DOHH2 (cell line): Measurements from ENCODE around the gene MAP2.

Source experiments
- H3F3A ChIP-seq: fragments of 200-600 bp; sonication (generic), shearing (Covaris generic); 2 replicates; pipeline ENCODE4 v1.6.0; 2016; ENCODE audit warnings: antibody characterized with exemption, mild to moderate bottlenecking; ENCODE audit not compliant: control insufficient read depth, insufficient read depth
- H3K27ac ChIP-seq: fragments of 200-600 bp; sonication (generic); 2 replicates; pipeline ENCODE4 v1.5.1; 2014; ENCODE audit warnings: low read depth, mild to moderate bottlenecking, low read length, moderate library complexity
- H3K27me3 ChIP-seq: fragments of 200-600 bp; sonication (generic); 2 replicates; pipeline ENCODE4 v1.6.1; 2014; ENCODE audit warnings: mild to moderate bottlenecking, low read length, mixed read lengths; ENCODE audit not compliant: control insufficient read depth
- H3K36me3 ChIP-seq: fragments of 200-600 bp; sonication (generic); 2 replicates; pipeline ENCODE4 v1.6.1; 2014; ENCODE audit warnings: mild to moderate bottlenecking, low read length, moderate library complexity, mixed read lengths; ENCODE audit not compliant: control insufficient read depth
- H3K4me1 ChIP-seq: fragments of 200-600 bp; sonication (generic); 2 replicates; pipeline ENCODE4 v1.6.1; 2014; ENCODE audit warnings: mild to moderate bottlenecking, low read length, mixed read lengths; ENCODE audit not compliant: control insufficient read depth
- H3K4me2 ChIP-seq: fragments of 200-600 bp; sonication (generic); 2 replicates; pipeline ENCODE4 v1.6.0; 2014; ENCODE audit warnings: mild to moderate bottlenecking, low read length, moderate library complexity
- H3K4me3 ChIP-seq: fragments of 200-600 bp; sonication (generic); 2 replicates; pipeline ENCODE4 v1.5.1; 2014; ENCODE audit warnings: mild to moderate bottlenecking, low read length, mixed read lengths
- H3K79me2 ChIP-seq: fragments of 200-600 bp; sonication (generic); 2 replicates; pipeline ENCODE4 v1.6.1; 2014; ENCODE audit warnings: mild to moderate bottlenecking, low read length, mixed read lengths; ENCODE audit not compliant: control insufficient read depth
- H3K9me2 ChIP-seq: fragments of 200-600 bp; sonication (generic); replicated peaks from 2 replicates; pipeline ENCODE4 v1.6.1; 2014; ENCODE audit warnings: mild to moderate bottlenecking, low read length, mixed read lengths; ENCODE audit not compliant: control insufficient read depth
- H3K9me3 ChIP-seq: fragments of 200-600 bp; sonication (generic); 2 replicates; pipeline ENCODE4 v1.6.1; 2014; ENCODE audit warnings: antibody characterized with exemption, low read length, mixed read lengths; ENCODE audit not compliant: control insufficient read depth, insufficient read depth
- H4K20me1 ChIP-seq: fragments of 200-600 bp; sonication (generic); 2 replicates; pipeline ENCODE4 v1.6.0; 2014; ENCODE audit warnings: low read depth, mild to moderate bottlenecking, antibody characterized with exemption, low read length, moderate library complexity; ENCODE audit not compliant: control insufficient read depth, insufficient read depth
- EZH2phosphoT487 ChIP-seq: fragments of 200-600 bp; sonication (generic); IDR thresholded peaks from 2 replicates; pipeline ENCODE4 v1.6.1; 2017; ENCODE audit warnings: borderline replicate concordance, mild to moderate bottlenecking, antibody characterized with exemption, low read length, moderate library complexity, mixed read lengths
- TF ChIP-seq, protein P1 (sequence below): fragments of 200-600 bp; sonication (generic); IDR thresholded peaks from one replicate; pipeline ENCODE4 v1.5.1; 2014; ENCODE audit warnings: antibody characterized with exemption, mild to moderate bottlenecking, low read depth, low read length; ENCODE audit not compliant: poor library complexity, severe bottlenecking

Gene MAP2

DNA sequence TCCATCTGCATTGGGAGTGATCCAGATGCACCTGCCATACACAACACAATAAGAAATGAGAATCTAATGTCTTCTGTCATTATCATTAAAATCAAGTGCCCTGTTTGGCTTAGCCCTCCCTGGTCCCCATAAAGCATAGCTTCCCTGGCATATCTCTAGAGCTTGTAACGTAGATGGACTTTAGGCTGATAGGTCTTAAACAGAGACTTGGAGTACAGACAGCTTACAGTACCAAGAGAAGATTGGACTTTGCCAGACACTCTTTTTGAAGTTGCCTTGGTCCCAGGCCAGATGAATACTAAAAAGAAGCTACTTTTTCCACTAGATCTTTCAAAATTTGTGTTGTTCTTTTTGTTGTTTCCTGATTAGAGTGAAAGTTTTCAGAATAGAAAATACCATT, 261.5 kb downstream of the MAP2 start:
- Histone ChIP-seq H3K27me3 (no peaks in the 10 kb centered on the region), H4K20me1 (no peaks in the 10 kb centered on the region), H3K9me2 (no peaks in the 10 kb centered on the region), H3K4me1 (no peaks in the 10 kb centered on the region), H3K36me3 (no peaks in the 10 kb centered on the region), H3K4me2 (no peak overlapping the region), H3K4me3 (no peak overlapping the region), H3K79me2 (no peaks in the 10 kb centered on the region), H3F3A (no peaks in the 10 kb centered on the region), H3K27ac (no peak overlapping the region), H3K9me3 (no peaks in the 10 kb centered on the region)
- TF ChIP-seq, protein P1, sequence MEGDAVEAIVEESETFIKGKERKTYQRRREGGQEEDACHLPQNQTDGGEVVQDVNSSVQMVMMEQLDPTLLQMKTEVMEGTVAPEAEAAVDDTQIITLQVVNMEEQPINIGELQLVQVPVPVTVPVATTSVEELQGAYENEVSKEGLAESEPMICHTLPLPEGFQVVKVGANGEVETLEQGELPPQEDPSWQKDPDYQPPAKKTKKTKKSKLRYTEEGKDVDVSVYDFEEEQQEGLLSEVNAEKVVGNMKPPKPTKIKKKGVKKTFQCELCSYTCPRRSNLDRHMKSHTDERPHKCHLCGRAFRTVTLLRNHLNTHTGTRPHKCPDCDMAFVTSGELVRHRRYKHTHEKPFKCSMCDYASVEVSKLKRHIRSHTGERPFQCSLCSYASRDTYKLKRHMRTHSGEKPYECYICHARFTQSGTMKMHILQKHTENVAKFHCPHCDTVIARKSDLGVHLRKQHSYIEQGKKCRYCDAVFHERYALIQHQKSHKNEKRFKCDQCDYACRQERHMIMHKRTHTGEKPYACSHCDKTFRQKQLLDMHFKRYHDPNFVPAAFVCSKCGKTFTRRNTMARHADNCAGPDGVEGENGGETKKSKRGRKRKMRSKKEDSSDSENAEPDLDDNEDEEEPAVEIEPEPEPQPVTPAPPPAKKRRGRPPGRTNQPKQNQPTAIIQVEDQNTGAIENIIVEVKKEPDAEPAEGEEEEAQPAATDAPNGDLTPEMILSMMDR, result no peak
- TF ChIP-seq EZH2phosphoT487, result no peak

DNA sequence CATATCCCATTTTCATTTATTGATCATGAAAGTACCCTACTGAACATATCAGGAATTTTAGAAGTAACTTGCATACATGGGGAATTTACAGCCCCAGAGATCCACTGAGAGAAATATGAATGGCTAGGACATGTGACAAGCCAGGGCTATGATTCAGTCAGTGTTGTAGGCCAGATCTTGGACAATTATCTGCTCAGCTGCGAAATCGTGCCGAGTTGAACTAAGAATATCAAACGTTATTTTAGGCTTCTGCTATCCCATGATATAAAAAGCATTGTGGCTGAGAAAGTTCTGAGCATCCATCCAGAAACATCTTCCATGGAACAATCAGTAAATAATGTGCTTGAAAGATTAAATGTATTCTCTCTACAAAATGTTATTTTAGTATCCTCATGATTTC, 262.1 kb downstream of the MAP2 start:
- H3K4me3 ChIP-seq, result no peak overlapping the region
- no peaks in the 10 kb centered on the region for H3K27me3 ChIP-seq
- H3K9me3 ChIP-seq, result no peaks in the 10 kb centered on the region
- H3F3A ChIP-seq, result no peaks in the 10 kb centered on the region
- no peaks in the 10 kb centered on the region for H3K4me1 ChIP-seq
- H3K36me3 ChIP-seq, result no peaks in the 10 kb centered on the region
- H3K27ac ChIP-seq, result no peak overlapping the region
- no peaks in the 10 kb centered on the region for H3K9me2 ChIP-seq
- H4K20me1 ChIP-seq, result no peaks in the 10 kb centered on the region
- no peak overlapping the region for H3K4me2 ChIP-seq
- TF ChIP-seq, protein P1, result no peak
- no peak for TF ChIP-seq EZH2phosphoT487
- H3K79me2 ChIP-seq, result no peaks in the 10 kb centered on the region

DNA sequence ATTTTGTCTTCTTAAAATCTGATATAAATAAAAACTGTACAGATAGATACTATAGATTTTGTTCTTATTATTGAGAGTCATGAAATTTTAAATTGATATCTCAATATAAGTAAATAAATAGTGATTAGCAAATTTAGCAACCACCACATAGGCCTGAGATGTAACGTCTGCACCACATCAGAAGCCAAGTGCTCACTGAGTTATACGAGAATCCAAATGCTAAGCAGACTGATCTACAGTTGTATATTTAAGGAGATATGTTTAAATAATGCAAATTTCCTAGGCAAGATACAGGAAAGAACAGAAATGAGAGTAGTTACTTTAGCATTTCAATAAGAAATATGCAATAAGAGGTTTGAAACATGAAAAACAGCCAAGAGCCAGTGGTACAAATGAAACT, 262.6 kb downstream of the MAP2 start:
- no peaks in the 10 kb centered on the region for H3F3A ChIP-seq
- H3K4me1 ChIP-seq, result no peaks in the 10 kb centered on the region
- no peaks in the 10 kb centered on the region for H3K9me3 ChIP-seq
- no peaks in the 10 kb centered on the region for H4K20me1 ChIP-seq
- no peak overlapping the region for H3K27ac ChIP-seq
- no peaks in the 10 kb centered on the region for H3K9me2 ChIP-seq
- no peak overlapping the region for H3K4me2 ChIP-seq
- H3K36me3 ChIP-seq, result no peaks in the 10 kb centered on the region
- H3K4me3 ChIP-seq, result no peak overlapping the region
- H3K79me2 ChIP-seq, result no peaks in the 10 kb centered on the region
- TF ChIP-seq EZH2phosphoT487, result no peak
- TF ChIP-seq, protein P1, result no peak
- no peaks in the 10 kb centered on the region for H3K27me3 ChIP-seq
